GM18867 (cell line): Measurements from ENCODE around the gene SYT1.
A peak's percentile ranks its signal among the peaks of the same experiment; 100 is the strongest.
"Not testable (repeated sequence)": the region's sequence is repeated elsewhere in the genome, so short reads cannot be mapped to it uniquely, and the experiment has no call there.

Experiments
- ATAC-seq: cut with Tn5 transposase; IDR thresholded peaks from one replicate; pipeline ENCODE4 v1.9.1; 2021; ENCODE audit warnings: mild to moderate bottlenecking, moderate library complexity; ENCODE audit not compliant: unreplicated experiment

SYT1 gene

DNA sequence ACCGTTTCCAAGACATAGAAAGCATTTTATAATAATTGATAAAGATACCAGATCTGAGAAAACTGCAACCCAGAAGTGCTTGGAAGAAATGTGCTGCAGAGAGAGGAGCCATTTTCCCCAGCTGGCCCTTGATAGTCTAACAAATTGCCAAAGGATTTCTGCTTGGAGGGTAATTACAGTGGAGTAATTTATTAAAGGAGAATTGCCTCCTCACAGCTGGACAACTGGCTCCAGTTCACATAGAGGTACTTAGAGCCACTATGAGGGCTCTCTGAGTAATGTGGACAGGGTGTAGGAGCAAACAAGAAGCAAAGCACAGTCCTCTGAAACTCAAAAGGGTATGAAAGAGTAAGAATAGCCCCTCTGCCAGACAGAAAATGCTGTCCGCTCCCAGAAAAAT is 335.6 kb downstream of the SYT1 start:
- no peak for ATAC-seq

DNA sequence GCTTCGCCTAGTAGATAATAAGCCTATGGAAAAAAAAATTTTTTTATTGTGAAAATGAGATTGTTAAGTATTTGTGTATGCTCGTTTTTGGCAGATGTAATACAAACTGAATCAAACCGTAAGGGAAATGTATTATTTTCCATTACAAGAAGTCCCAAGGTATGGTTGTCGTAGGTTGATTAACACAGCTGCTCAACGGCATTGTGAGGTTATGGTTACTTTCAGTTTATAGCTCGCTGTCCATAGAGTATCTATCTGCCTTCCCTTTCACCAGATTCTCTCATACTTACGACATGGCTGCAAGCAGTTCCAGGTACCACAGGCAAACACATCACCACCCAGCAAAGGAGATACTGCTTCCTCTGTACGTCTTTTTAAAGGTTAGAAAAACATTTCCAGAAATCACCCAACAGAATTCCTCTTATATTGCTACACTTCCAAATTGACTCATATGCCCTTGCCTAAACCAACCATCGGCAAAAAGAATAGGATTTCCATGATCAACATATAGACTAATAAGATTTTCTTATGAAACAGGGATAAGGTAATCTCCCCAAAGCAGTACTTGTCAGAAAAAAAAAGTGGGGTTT is 338.6 kb downstream of the SYT1 start:
- peak; percentile 65 for ATAC-seq

DNA sequence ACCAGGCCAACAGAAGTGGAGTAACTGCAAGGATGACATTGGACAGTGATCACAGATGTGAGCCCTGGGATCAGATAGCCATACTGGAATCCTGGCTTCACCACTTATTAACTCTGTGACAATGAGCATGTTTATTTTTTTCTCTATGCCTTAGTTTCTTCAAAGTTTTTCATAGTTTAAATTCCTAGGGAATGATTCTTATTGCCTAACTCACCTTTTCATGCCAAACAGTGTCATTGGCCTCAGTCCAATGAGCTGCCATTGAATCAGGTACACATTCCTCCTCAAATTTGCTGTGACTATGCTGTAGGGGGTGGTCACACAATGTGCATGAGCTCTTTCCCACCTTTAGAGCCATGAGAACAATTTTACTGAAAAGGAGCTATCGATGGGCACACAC is 342.3 kb downstream of the SYT1 start:
- ATAC-seq = no peak

DNA sequence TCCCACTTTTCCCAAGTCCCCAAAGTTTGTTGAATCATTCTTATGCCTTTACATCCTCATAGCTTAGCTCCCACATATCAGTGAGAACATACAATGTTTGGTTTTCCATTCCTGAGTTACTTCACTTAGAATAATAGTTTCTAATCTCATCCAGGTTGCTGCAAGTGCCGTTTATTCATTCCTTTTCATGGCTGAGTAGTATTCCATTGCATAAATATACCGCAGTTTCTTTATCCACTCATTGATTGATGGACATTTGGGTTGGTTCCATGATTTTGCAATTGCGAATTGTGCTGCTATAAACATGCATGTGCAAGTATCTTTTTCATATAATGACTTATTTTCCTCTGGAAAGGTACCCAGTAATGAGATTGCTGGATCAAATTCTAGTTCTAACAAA is 345.8 kb downstream of the SYT1 start:
- not testable (repeated sequence) for ATAC-seq

DNA sequence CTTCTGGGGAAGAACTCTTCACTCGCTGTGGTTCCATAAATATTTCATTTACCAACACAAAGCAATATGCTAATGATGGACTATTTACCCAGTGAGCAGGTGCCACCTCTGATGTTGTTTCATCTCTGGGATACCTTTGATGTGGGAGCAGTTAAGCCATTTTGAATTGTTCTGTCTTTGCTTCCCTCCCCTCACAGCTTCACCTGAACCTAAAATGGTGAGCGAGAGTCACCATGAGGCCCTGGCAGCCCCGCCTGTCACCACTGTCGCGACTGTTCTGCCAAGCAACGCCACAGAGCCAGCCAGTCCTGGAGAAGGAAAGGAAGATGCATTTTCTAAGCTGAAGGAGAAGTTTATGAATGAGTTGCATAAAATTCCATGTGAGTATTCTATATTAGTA is 352.7 kb downstream of the SYT1 start:
- no peak for ATAC-seq

DNA sequence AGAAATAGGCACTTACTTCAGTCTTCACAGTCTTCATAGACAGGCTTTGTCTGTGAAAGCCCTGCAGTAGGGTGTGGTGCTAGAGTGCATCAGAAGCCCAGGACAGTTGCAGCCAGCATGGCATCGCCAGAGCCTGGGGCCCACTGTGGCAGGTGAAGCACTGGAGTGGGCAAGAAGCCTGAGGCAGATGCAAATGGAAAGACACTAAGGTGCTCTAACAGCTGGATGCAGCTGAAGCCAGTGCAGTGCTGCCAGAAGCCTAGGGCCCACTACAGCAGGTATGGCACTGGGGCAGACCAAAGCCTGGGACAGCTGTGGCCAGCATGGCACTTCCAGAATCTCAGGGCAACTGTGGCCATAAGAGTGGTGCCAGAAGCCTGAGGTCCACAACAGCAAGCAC is 358.6 kb downstream of the SYT1 start:
- no peak for ATAC-seq

DNA sequence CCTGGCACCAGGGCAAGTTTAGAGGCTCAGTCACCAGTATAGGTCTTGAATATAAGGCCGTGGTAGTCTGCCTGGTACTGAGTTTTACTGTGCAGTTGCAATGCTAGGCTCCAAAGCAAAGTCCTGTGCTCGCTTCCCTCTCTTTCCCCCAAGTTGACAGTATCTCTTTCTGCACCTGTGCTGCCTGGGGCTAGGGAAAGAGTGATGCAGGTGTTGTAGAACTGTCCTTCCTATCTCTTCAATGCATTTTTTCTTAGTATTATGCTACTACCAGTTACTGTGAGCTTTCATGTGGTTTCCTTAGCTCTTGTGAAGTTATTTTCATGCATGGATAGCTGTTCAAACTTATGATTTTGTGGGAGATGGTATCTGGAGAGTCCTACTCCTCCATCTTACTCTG is 359.2 kb downstream of the SYT1 start:
- no peak for ATAC-seq

DNA sequence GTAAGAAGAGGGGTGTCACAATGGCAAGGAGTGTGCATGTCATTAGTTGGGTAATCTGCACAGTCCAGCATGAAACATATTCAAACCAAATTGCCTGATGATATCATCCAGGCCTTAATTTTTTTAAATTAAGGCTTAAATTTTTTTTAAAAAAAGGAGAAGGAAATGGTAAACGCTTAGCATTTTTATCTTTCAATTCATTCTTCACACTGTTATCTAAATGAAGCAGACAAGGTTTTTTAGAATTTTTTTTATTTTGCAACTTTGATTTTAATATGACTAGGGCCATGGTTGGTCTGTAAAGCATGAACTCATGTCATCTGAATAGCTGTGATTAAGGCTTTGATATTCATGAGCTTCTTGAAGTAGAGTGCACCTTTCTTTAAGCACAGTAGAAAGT is 362.5 kb downstream of the SYT1 start:
- ATAC-seq = no peak

DNA sequence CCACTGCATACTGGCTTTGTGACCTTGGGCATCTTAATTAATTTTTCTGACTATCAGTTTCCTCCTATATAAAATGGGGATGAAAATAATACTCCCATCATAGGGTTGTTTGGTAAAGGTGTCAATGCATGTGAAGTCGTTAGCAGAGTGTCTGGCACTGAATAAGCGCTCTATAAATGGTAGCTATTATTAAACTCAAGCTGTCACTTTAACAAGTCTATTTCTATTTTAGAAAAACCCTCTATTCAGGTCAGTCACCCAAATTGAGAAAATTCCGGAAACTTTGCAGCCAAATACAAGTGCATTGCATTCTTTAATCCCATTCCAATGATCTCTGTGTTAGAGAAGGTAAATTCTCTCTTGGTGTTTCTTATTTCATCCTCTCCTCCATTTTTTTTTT is 363.1 kb downstream of the SYT1 start:
- ATAC-seq = no peak

DNA sequence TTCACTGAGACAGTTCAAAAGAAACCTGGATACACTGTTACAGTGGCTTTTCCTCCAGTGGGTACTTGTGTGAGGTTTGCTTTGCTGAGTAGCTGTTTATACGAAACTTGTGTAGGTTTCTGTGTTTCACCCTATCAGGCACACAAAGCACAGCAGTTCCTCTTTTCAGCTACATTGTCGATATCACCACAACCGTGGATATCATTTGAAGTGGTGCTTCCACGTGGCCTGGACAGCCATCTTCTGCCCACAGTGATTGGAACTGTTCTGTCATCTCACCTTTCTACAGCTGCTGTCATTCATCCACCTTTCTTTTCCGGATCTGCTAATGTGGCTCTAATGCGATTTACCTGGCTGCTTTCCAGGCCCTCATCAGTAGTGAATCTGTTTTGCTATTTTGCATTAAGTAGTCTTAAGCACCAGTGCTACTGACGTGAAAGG is 368.8 kb downstream of the SYT1 start:
- ATAC-seq = peak; percentile 90

DNA sequence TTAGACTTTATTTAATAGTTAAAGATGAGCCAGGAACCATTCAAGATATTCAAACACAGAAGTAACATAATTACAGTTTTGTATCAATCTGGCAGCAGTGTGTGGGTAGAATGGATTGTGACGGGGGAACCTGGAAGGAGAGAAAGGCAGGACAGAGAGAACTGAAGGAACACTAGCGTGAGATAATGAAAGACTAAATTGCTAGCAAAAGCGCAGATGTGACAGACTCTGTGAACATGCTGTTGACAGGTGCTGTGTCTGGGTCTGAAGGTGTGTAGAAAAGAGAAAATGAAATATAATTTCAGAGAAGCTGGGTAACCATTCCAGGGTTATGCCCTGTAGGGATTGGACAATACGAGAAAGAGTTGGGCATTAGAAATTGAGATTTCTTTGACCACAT is 372.3 kb downstream of the SYT1 start:
- ATAC-seq = no peak

DNA sequence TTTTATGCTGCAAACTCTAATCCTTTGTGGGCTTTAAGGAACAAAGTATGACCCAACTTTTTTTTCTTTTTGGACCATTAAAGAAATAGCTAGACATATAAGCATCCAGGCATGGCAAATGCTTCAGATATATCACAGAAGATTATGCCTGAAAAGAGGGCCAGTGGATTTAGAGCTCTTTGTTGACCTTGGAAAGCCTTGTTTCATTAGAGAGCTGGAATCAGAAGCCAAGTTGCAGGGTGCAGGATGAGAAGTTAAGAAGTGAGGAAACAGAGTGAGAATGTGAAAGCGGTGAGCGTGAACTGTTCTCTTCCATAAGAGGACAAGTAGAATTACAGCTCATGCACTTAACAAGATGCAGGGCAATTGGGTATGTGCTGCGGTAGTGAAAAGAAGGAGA is 373.7 kb downstream of the SYT1 start:
- no peak for ATAC-seq

DNA sequence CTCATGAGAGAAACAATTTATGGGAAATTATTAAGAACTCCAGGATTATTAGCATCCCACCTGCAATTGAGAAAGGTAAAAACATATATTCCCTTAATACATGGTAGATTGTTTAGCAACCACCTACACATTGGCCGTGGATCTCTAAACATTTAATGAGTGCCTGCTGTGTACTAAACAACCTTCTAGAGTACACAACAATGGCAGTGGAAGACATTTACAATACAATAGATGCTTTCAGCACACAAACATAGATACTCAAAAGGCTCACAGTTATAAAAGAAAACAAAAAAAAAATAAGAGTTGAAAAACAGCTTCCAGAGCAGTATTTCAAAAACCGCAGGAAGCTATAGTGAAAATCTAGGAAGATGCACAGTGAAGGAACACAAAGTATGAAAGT is 382.9 kb downstream of the SYT1 start:
- ATAC-seq = no peak

DNA sequence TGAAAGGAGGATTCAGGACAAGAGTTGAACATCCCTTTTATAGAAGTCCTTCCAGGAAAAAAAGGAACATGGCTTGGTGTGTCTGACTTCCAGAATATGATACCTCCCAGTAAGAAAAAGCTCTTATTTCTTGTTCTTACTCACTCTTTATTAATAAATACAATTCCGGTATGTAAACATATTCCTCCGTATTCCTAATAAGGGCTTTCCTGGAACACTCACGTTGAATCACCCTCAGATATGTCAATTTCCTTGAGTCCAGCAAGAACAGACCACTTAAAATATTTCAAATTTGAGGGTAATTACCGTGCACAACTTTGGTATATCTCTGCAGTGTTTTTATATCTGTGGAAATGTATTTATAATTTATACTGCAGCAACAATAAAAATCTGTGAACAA is 385.6 kb downstream of the SYT1 start:
- no peak for ATAC-seq

DNA sequence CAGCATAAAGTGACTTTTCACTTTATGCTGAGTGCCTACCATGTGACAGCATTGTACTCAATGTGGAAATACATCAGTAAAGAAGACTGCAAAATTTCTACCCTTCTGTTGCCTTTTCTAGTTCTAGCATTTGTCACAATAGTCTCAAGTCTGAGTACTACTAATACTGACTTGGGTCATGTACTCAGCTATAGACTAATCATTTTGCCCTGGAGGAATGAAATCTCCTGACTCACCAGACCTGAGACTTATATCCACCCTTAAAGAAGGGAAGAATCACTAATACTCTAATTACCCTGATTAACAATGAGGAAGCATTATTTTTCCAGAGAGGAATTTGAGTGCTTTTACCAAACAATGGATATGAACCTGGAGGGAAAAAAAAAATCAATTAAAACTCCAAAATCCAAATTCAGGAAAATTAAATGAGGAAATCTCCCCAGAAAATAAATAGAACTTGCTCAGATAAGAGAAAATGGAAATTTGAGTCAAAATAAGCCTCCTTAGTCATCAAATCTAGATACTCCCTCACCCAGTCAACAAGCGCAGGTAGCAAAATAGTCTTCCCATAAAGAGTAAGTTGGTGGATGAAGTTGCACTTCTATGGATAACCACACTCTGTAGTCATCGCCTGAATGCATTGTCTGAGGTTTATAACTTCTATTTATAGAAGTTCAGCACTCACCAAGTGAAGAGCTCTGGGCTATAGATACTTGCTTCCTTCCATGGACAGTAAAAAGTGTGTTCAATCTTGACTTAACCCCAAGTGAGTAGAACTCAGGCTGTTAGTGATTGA is 386.6 kb downstream of the SYT1 start:
- no peak for ATAC-seq

DNA sequence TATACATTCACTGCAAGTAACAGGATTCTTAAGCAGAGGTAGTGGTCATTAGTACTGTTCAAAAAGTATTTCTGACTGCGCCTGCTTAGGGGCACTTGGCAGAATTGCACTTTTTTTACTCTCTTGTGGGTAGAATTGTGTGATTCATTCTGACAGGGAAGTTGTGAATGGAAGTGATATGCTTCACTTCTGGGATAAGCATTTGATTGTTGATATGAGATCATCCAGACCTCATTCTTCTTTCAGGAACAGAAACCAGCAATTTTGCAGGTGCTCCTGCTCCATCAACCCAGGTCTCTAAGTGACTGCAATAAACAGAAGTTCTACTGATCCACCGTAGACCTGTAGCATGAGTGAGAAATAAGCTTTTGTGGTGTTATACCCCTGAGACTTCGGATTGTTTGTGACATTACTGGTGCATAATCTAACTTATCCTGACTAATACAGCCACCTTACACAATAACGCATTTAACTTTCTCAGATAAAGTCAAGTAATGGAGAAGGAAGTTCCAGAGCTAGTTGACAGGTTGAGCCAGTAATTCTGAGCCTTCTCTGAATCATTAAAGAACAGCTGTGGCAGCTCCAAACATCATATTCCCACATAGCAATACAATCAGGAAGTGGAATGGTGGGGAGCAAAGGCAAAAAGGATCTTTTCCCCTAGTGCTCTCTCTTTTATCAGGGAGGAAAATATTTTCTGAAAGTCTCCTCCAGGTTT is 387.9 kb downstream of the SYT1 start:
- ATAC-seq = no peak

DNA sequence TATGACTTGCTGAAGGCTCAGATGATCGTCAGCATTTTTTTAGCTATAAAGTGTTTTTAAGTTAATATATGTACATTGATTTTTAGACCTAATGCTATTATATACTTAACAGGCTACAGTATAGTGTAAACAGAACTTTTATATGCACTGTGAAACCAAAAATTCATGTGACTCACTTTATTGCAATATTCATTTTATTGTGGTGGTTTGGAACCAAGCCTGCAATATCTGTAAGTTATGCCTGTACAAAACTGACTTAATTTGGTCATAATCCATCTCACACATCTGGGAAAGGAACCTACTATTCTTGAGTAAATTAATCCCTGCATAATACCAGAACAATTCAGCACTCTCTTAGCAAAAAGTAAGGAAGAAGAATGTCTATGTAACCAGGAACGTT is 390.7 kb downstream of the SYT1 start:
- ATAC-seq = no peak

DNA sequence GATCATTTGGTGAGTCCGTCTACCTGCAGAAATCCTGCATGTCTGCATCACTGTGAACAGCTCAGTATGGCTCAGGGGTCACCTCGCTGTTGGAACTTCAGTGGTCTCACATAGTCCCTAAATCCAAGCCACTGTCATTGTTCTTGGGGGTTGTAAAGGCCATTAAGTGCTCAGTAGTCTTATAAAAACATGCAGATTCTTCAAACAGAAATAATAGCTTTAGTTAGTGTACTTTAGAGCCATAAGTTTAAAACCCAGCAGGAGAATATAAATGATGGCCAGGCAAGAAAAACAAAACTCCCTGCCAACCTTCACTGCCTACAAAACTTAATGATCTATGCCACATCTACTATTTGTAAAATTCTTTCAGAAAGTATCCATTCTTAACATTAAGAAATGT is 396.3 kb downstream of the SYT1 start:
- no peak for ATAC-seq

DNA sequence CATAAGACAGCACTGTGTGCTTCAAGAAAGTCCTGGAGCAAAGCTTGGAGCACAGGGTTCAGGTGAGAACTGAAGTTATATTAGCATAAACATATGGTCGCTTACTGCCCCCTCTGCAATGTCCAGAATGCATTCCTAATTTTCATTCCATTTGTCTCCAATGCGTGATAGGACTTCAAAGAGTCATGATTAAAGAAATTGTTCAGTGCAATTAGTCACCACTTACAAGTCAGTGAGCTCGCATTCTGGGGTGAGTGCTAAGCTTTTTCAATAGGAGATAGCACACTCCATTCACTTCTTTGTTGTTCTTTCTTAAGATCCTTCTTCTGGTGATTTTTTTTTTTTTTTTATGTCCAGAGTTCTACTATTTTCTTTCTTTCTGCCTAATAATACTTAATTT is 398.4 kb downstream of the SYT1 start:
- ATAC-seq = no peak

DNA sequence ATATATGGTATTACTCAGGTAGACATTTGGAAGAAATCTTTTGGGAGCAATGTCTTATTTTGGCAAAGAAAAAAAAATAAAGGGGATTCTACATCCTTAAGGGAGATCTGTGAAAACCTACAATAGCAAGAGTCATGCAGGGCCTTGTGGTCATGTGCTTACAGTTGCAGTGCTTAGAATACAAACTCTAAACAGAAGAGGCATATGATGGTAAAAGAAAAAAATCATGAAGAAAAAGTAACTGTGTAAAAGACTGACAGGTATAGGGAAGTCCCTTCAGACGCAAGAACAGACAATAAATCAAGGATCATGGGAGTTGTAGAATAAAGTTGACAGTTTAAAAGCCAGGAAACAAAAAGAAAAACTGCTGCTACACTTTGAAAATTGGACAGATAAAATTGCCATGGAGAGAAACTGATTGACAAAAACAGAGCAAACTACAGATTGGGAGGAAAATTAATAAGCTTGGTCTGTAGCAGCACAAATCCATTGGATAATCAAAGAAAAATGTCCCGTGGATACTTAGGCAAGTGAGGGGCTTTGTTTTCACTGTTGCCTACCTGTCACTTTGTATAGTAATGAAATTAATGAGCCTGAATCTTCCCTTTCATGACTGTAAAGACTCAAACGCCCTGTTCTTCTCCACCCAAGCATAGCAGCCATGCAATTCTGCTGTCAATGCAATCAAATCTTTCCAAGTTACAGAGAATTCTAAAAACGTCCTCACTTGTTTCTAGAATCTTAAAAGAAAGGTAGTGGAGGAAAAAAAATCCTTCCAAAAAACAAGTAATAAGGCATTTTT is 402.0 kb downstream of the SYT1 start:
- ATAC-seq = no peak

DNA sequence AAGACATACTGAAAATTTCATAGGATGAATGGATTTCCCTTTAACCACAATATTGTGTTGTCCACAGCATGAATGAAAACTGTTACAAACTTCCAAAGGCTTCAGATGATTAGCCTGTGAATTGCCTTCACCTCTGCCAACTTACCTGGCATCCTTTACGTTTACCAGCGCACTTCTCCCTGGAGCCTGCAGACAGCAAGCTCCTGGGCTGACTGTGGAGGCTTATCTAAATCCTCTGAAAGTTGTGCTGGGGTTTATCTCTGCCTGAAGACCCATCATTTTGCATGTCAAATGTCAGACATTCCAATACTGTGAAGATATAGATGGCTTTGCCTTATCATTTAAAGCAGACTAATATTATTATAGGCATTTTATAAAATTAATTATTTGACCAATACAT is 403.0 kb downstream of the SYT1 start:
- ATAC-seq = no peak
